Astrocyte (in vitro differentiated cells and primary cell): Measurements from ENCODE around the gene C3orf20. TPM values are rescaled to one million over a fixed set of nuclear protein-coding genes. Genes with fewer than 3 reads are reported as not detected.

ENCODE experiments used
- DNase-seq: peaks from one replicate; pipeline ENCODE4 v3.0.0-alpha.2; 2010; ENCODE audit warnings: low read depth
- FAIRE-seq: peaks from 2 replicates; lab custom pipeline; 2011; peaks lifted over from hg19 to GRCh38; lab: Jason Lieb, UNC
- H2AFZ ChIP-seq: 2 replicates; pipeline ENCODE4 v1.6.0; 2012; ENCODE audit warnings: low read depth, low read length, inconsistent platforms
- H3K27ac ChIP-seq: 2 replicates; pipeline ENCODE4 v1.5.1; 2011; ENCODE audit warnings: low read depth, low read length, inconsistent platforms
- H3K27me3 ChIP-seq: 2 replicates; pipeline ENCODE4 v1.6.0; 2011; ENCODE audit warnings: low read length, inconsistent platforms; ENCODE audit not compliant: insufficient read depth
- H3K36me3 ChIP-seq: 2 replicates; pipeline ENCODE4 v1.5.1; 2011; ENCODE audit warnings: low read length, inconsistent platforms; ENCODE audit not compliant: insufficient read depth
- H3K4me1 ChIP-seq: 2 replicates; pipeline ENCODE4 v1.5.1; 2011; ENCODE audit warnings: low read length, inconsistent platforms; ENCODE audit not compliant: insufficient read depth
- H3K4me2 ChIP-seq: 2 replicates; pipeline ENCODE4 v1.6.0; 2012; ENCODE audit warnings: low read length, inconsistent platforms
- H3K4me3 ChIP-seq: 2 replicates; pipeline ENCODE4 v1.5.1; 2011; ENCODE audit warnings: low read depth, mild to moderate bottlenecking, low read length, inconsistent platforms; ENCODE audit not compliant: insufficient read depth
- H3K79me2 ChIP-seq: 2 replicates; pipeline ENCODE4 v1.6.0; 2012; ENCODE audit warnings: mild to moderate bottlenecking, low read length, inconsistent platforms; ENCODE audit not compliant: insufficient read depth
- H3K9ac ChIP-seq: 2 replicates; pipeline ENCODE4 v1.6.0; 2012; ENCODE audit warnings: mild to moderate bottlenecking, low read length, inconsistent platforms
- H3K9me3 ChIP-seq: 2 replicates; pipeline ENCODE4 v1.5.1; 2012; ENCODE audit warnings: low read depth, mild to moderate bottlenecking, low read length, inconsistent platforms; ENCODE audit not compliant: insufficient read depth
- H4K20me1 ChIP-seq: 2 replicates; pipeline ENCODE4 v1.6.0; 2012; ENCODE audit warnings: low read length, inconsistent platforms; ENCODE audit not compliant: insufficient read depth
- H3K27ac Mint-ChIP-seq: one replicate; pipeline ENCODE4 v1.8.0; 2021; ENCODE audit warnings: mild to moderate bottlenecking, mixed read lengths; ENCODE audit not compliant: unreplicated experiment
- H3K27me3 Mint-ChIP-seq: one replicate; pipeline ENCODE4 v1.8.0; 2021; ENCODE audit warnings: low read depth, mixed read lengths; ENCODE audit not compliant: unreplicated experiment
- H3K36me3 Mint-ChIP-seq: one replicate; pipeline ENCODE4 v1.8.0; 2021; ENCODE audit warnings: low read depth, mixed read lengths; ENCODE audit not compliant: unreplicated experiment
- H3K4me1 Mint-ChIP-seq: one replicate; pipeline ENCODE4 v1.8.0; 2021; ENCODE audit warnings: low read depth, mixed read lengths; ENCODE audit not compliant: unreplicated experiment
- H3K4me3 Mint-ChIP-seq: one replicate; pipeline ENCODE4 v1.8.0; 2021; ENCODE audit warnings: mild to moderate bottlenecking, moderate library complexity, mixed read lengths; ENCODE audit not compliant: unreplicated experiment
- H3K9me3 Mint-ChIP-seq: one replicate; pipeline ENCODE4 v1.8.0; 2021; ENCODE audit warnings: mild to moderate bottlenecking, mixed read lengths; ENCODE audit not compliant: unreplicated experiment
- EZH2 ChIP-seq: IDR thresholded peaks from 2 replicates; pipeline ENCODE4 v1.6.1; 2012; ENCODE audit warnings: mild to moderate bottlenecking, low read length, inconsistent platforms; ENCODE audit not compliant: insufficient read depth
- total RNA-seq: library from RNA; stranded (reverse); gene quantifications from 2 replicates; pipeline ENCODE4 v1.2.1, GENCODE V29; 2021
- TF ChIP-seq, protein P1 (sequence below): IDR thresholded peaks from 2 replicates; pipeline ENCODE4 v1.5.1; 2011; ENCODE audit warnings: low read depth, mild to moderate bottlenecking, inconsistent platforms, low read length, moderate library complexity; ENCODE audit not compliant: insufficient read depth

The C3orf20 gene
- total RNA-seq, 1 donor from 2014 or later: 0.16 TPM

DNA sequence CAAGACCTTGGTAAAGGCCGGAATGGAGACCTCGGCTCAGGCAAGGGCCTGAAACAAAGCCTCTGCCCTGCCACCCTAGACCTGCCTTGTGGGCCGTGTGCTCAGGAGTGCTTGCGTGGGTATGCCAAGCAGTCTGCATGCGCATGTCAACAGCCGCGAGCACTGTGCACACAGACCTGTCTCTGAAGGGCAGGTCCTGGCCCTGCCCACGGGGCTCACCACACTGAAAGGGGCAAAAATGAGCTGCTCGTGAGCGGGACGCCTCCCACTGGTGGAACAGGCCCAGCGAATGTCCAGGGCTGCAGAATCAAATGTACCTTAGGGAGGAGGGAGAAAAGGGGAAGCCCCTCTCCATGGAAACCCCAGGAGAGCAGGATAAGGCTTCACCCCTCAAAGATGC is 99.5 kb downstream of the C3orf20 start:
- Histone ChIP-seq H3K4me3 (no peak overlapping the region), H3K9me3 (no peaks in the 10 kb centered on the region), H3K27ac (no peak overlapping the region), H3K4me2 (no peak overlapping the region), H3K4me1 (no peaks in the 10 kb centered on the region), H4K20me1 (no peaks in the 10 kb centered on the region), H3K79me2 (no peaks in the 10 kb centered on the region), H3K36me3 (no peaks in the 10 kb centered on the region), H2AFZ (no peak overlapping the region), H3K27me3 (no peaks in the 10 kb centered on the region), H3K9ac (no peak overlapping the region)
- no peaks in the 10 kb centered on the region for H3K4me1 Mint-ChIP-seq
- TF ChIP-seq, protein P1, sequence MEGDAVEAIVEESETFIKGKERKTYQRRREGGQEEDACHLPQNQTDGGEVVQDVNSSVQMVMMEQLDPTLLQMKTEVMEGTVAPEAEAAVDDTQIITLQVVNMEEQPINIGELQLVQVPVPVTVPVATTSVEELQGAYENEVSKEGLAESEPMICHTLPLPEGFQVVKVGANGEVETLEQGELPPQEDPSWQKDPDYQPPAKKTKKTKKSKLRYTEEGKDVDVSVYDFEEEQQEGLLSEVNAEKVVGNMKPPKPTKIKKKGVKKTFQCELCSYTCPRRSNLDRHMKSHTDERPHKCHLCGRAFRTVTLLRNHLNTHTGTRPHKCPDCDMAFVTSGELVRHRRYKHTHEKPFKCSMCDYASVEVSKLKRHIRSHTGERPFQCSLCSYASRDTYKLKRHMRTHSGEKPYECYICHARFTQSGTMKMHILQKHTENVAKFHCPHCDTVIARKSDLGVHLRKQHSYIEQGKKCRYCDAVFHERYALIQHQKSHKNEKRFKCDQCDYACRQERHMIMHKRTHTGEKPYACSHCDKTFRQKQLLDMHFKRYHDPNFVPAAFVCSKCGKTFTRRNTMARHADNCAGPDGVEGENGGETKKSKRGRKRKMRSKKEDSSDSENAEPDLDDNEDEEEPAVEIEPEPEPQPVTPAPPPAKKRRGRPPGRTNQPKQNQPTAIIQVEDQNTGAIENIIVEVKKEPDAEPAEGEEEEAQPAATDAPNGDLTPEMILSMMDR: no peak
- no peak for TF ChIP-seq EZH2
- no peaks in the 10 kb centered on the region for H3K9me3 Mint-ChIP-seq
- H3K36me3 Mint-ChIP-seq: no peaks in the 10 kb centered on the region
- H3K27me3 Mint-ChIP-seq: peaks cover 16% of the 10 kb centered on the region
- no peak overlapping the region for H3K4me3 Mint-ChIP-seq
- DNase-seq: no peak
- no peak for FAIRE-seq
- no peak overlapping the region for H3K27ac Mint-ChIP-seq

DNA sequence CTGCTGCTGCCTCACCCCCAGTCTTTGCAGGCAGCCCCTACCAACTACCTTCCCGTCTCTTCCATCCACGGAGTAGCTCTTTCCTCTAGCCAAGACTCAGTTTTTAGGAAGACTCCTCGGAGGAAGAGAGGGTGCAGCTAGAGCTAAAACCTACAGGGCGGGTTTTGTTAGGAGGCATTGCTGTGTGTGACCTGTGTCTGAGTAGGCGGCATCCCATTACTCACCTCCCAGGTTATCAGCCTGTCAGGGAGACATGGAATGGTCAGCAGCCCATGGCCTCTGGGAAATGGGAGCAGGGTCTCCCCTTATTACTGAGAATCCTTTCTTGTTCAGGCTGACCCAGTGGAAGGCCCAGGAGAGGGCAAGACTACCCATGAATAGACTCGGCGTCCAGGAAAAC is 100.1 kb downstream of the C3orf20 start:
- Histone ChIP-seq H3K4me2 (no peak overlapping the region), H3K79me2 (no peaks in the 10 kb centered on the region), H4K20me1 (no peaks in the 10 kb centered on the region), H3K27ac (no peak overlapping the region), H3K4me3 (no peak overlapping the region), H3K36me3 (no peaks in the 10 kb centered on the region), H3K27me3 (no peaks in the 10 kb centered on the region), H3K4me1 (no peaks in the 10 kb centered on the region), H3K9ac (no peak overlapping the region), H3K9me3 (no peaks in the 10 kb centered on the region), H2AFZ (no peak overlapping the region)
- no peak overlapping the region for H3K27ac Mint-ChIP-seq
- no peak overlapping the region for H3K4me3 Mint-ChIP-seq
- no peak for DNase-seq
- no peak for TF ChIP-seq EZH2
- TF ChIP-seq, protein P1: no peak
- peaks cover 13% of the 10 kb centered on the region for H3K27me3 Mint-ChIP-seq
- H3K4me1 Mint-ChIP-seq: no peaks in the 10 kb centered on the region
- no peaks in the 10 kb centered on the region for H3K36me3 Mint-ChIP-seq
- no peak for FAIRE-seq
- H3K9me3 Mint-ChIP-seq: no peaks in the 10 kb centered on the region

DNA sequence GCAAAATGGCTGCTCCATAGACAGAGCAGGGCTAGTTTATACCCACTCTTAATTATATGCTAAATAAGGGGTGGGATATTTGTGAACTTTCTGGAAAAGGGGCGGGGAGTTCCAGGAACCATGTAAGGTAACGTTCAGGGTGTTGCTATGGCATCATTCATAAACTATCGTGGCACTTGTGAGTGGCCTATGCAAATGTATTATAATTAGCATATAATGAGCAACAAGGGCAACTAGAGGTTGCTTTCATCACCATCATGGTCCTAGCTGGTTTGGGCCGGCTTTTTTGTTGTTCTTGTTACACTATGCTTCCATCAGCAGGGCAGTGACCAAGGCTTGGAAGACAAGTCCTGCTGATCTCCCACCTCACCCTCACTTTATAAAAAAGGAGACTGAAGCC is 100.6 kb downstream of the C3orf20 start:
- Histone ChIP-seq H3K36me3 (no peaks in the 10 kb centered on the region), H3K79me2 (no peaks in the 10 kb centered on the region), H2AFZ (no peak overlapping the region), H3K4me1 (no peaks in the 10 kb centered on the region), H3K4me3 (no peak overlapping the region), H3K27ac (no peak overlapping the region), H3K9me3 (no peaks in the 10 kb centered on the region), H3K4me2 (no peak overlapping the region), H4K20me1 (no peaks in the 10 kb centered on the region), H3K27me3 (no peaks in the 10 kb centered on the region), H3K9ac (no peak overlapping the region)
- no peak overlapping the region for H3K27ac Mint-ChIP-seq
- peaks cover 10% of the 10 kb centered on the region for H3K27me3 Mint-ChIP-seq
- H3K4me1 Mint-ChIP-seq: no peaks in the 10 kb centered on the region
- DNase-seq (no peak), FAIRE-seq (no peak)
- no peak overlapping the region for H3K4me3 Mint-ChIP-seq
- H3K9me3 Mint-ChIP-seq: no peaks in the 10 kb centered on the region
- H3K36me3 Mint-ChIP-seq: no peaks in the 10 kb centered on the region
- no peak for TF ChIP-seq EZH2
- TF ChIP-seq, protein P1: no peak
